Hepatocyte (in vitro differentiated cells): ENCODE data around the gene KLHL30. TPM values are rescaled to one million over a fixed set of nuclear protein-coding genes. Genes with fewer than 3 reads are reported as not detected.

Source experiments
- DNase-seq: peaks from one replicate; pipeline ENCODE4 v3.0.0-alpha.2; 2016; ENCODE audit warnings: low spot score
- H2AFZ ChIP-seq: fragments of 200-600 bp; sonication (generic); 2 replicates; pipeline ENCODE4 v1.6.0; 2016; ENCODE audit warnings: antibody characterized with exemption, mild to moderate bottlenecking
- H3K27ac ChIP-seq: fragments of 200-600 bp; sonication (generic); 2 replicates; pipeline ENCODE4 v1.5.1; 2016; ENCODE audit warnings: mild to moderate bottlenecking
- H3K27me3 ChIP-seq: fragments of 200-600 bp; sonication (generic); 2 replicates; pipeline ENCODE4 v1.6.1; 2016
- H3K36me3 ChIP-seq: fragments of 200-600 bp; sonication (generic); replicated peaks from 2 replicates; pipeline ENCODE4 v1.5.1; 2016; ENCODE audit warnings: low read depth; ENCODE audit not compliant: insufficient read depth
- H3K4me1 ChIP-seq: fragments of 200-600 bp; sonication (generic); 2 replicates; pipeline ENCODE4 v1.5.1; 2016; ENCODE audit warnings: mild to moderate bottlenecking, moderate library complexity; ENCODE audit not compliant: insufficient read depth
- H3K4me2 ChIP-seq: fragments of 200-600 bp; sonication (generic); 2 replicates; pipeline ENCODE4 v1.6.0; 2016
- H3K4me3 ChIP-seq: fragments of 200-600 bp; sonication (generic); 2 replicates; pipeline ENCODE4 v1.5.1; 2016; ENCODE audit warnings: mild to moderate bottlenecking
- H3K79me2 ChIP-seq: fragments of 200-600 bp; sonication (generic); 2 replicates; pipeline ENCODE4 v1.6.0; 2017; ENCODE audit warnings: mild to moderate bottlenecking
- H3K9me2 ChIP-seq: fragments of 200-600 bp; sonication (generic); replicated peaks from 2 replicates; pipeline ENCODE4 v1.6.0; 2017; ENCODE audit warnings: mild to moderate bottlenecking; ENCODE audit not compliant: insufficient read depth
- H3K9me3 ChIP-seq: fragments of 200-600 bp; sonication (generic); 2 replicates; pipeline ENCODE4 v1.5.1; 2016; ENCODE audit warnings: low read depth, mild to moderate bottlenecking
- H4K20me1 ChIP-seq: fragments of 200-600 bp; sonication (generic); 2 replicates; pipeline ENCODE4 v1.6.0; 2016; ENCODE audit warnings: mild to moderate bottlenecking; ENCODE audit not compliant: insufficient read depth, poor library complexity, severe bottlenecking
- EZH2 ChIP-seq: fragments of 200-600 bp; sonication (generic); IDR thresholded peaks from 2 replicates; pipeline ENCODE4 v1.6.1; 2016; ENCODE audit warnings: antibody characterized with exemption, mild to moderate bottlenecking, borderline replicate concordance
- EZH2phosphoT487 ChIP-seq: fragments of 200-600 bp; sonication (generic); IDR thresholded peaks from one replicate; pipeline ENCODE4 v1.6.1; 2018; ENCODE audit warnings: antibody characterized with exemption, mild to moderate bottlenecking, low read depth, moderate library complexity; ENCODE audit not compliant: unreplicated experiment, severe bottlenecking
- WGBS: methylation state at CpG from one replicate; pipeline ENCODE4 v1.1.6; 2016; ENCODE audit warnings: low lambda C conversion rate; ENCODE audit errors: missing lambda C conversion rate; 5-methylcytosine and 5-hydroxymethylcytosine counted together
- polyA plus RNA-seq: library from polyadenylated mRNA; unstranded; fragments of >200 nt; fragmentation: Nextera tagmentation; extraction: Ambion mirVana; gene quantifications from 2 replicates; pipeline ENCODE4 v1.2.1, GENCODE V29; 2016
- total RNA-seq: library from RNA; depleted of rRNA; stranded (reverse); fragments of >200 nt; gene quantifications from 2 replicates; pipeline ENCODE4 v1.2.3, GENCODE V29; 2014
- TF ChIP-seq, protein P1 (sequence below): fragments of 200-600 bp; sonication (generic); IDR thresholded peaks from 2 replicates; pipeline ENCODE4 v1.5.1; 2016; ENCODE audit warnings: antibody characterized with exemption, mild to moderate bottlenecking; ENCODE audit not compliant: poor library complexity

The KLHL30 gene
- total and polyA plus RNA-seq, 2 experiments from 2014 or later: 0.15 TPM; not detected in 1

DNA sequence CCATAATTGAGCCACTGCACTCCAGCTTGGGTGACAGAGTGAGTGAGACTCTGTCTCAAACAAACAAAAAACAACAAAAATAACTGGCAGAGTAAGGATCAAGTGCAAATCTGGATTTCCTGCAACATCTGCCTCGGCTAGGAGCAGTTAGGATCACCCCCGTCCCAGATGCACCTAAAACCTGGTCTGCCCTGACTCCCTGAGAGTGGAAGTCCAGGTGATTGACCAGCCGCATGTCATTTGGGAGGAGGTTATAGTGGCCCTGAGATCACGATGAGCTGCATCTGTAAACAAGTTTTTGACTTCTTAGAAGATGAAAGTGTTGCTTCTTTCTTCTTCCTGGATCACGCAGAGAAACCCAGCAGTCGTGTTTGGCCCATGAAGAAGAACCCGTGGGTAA is 43.3 kb upstream of the KLHL30 start:
- no peak overlapping the region for H3K4me2 ChIP-seq
- no peaks in the 10 kb centered on the region for H4K20me1 ChIP-seq
- no peak for TF ChIP-seq EZH2
- TF ChIP-seq, protein P1, sequence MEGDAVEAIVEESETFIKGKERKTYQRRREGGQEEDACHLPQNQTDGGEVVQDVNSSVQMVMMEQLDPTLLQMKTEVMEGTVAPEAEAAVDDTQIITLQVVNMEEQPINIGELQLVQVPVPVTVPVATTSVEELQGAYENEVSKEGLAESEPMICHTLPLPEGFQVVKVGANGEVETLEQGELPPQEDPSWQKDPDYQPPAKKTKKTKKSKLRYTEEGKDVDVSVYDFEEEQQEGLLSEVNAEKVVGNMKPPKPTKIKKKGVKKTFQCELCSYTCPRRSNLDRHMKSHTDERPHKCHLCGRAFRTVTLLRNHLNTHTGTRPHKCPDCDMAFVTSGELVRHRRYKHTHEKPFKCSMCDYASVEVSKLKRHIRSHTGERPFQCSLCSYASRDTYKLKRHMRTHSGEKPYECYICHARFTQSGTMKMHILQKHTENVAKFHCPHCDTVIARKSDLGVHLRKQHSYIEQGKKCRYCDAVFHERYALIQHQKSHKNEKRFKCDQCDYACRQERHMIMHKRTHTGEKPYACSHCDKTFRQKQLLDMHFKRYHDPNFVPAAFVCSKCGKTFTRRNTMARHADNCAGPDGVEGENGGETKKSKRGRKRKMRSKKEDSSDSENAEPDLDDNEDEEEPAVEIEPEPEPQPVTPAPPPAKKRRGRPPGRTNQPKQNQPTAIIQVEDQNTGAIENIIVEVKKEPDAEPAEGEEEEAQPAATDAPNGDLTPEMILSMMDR: no peak
- no peak for TF ChIP-seq EZH2phosphoT487
- no peak overlapping the region for H3K27ac ChIP-seq
- H2AFZ ChIP-seq: no peak overlapping the region
- H3K36me3 ChIP-seq: no peaks in the 10 kb centered on the region
- no peaks in the 10 kb centered on the region for H3K9me2 ChIP-seq
- DNase-seq: no peak
- H3K4me3 ChIP-seq: no peak overlapping the region
- H3K27me3 ChIP-seq: no peaks in the 10 kb centered on the region
- H3K4me1 ChIP-seq: no peaks in the 10 kb centered on the region
- WGBS: 78% methylated on average over 7 of the region's 7 CpGs
- H3K9me3 ChIP-seq: no peaks in the 10 kb centered on the region
- H3K79me2 ChIP-seq: no peaks in the 10 kb centered on the region

- H4K20me1 ChIP-seq: no peaks in the 10 kb centered on the region
- no peaks in the 10 kb centered on the region for H3K9me2 ChIP-seq
- no peak overlapping the region for H3K4me2 ChIP-seq
- no peak overlapping the region for H3K4me3 ChIP-seq
- no peaks in the 10 kb centered on the region for H3K9me3 ChIP-seq
- DNase-seq: no peak
- H3K27me3 ChIP-seq: no peaks in the 10 kb centered on the region
- TF ChIP-seq EZH2: no peak
- TF ChIP-seq, protein P1: no peak
- TF ChIP-seq EZH2phosphoT487: no peak
- H3K79me2 ChIP-seq: no peaks in the 10 kb centered on the region
- no peaks in the 10 kb centered on the region for H3K4me1 ChIP-seq
- H2AFZ ChIP-seq: no peak overlapping the region
- H3K36me3 ChIP-seq: no peaks in the 10 kb centered on the region
- WGBS: 84% methylated on average over 19 of the region's 22 CpGs
- H3K27ac ChIP-seq: no peak overlapping the region
Observed at GRCh38 chr2:238096311-238097011, 42.0 kb upstream of the KLHL30 start.

DNA sequence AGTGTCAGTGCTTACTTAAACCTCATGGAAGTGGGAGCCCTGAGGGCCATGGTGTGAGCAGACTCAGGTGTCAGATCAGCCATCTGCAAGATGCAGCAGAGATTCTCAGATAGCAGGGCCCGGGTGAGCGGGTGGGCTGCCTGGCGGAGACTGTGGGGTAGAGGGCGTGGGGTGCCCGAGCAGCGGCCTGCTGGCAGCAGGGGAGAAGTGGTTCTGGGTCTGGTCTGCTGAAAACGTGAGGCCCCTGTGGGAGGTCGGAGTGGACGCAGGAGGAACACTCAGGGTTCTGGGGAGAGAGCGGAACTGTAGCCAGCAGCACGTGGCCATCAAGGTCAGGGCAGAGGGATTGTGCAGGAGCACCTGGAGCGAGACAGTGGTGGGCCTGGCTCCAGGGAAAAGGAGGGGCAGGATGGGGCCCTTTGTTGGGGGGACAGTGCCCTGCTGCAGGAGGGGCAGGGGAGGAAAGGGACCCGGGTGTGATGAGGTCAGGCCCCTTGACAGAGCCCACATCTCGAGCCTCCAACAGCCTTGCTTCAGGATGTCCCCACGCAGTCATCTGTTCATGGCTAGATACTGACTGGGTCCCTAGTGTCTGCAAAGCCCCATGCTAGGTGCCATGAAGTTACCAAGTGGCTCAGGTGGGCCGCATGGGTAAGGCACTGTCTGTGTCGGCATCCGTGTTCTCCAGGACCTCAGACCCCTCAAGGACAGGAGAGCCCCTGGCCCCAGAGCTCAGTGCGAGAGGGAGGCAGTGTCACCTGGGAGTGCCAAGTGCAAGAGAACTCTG is 41.1 kb upstream of the KLHL30 start:
- Histone ChIP-seq H3K79me2 (no peaks in the 10 kb centered on the region), H3K4me1 (no peaks in the 10 kb centered on the region), H3K27me3 (no peaks in the 10 kb centered on the region), H2AFZ (no peak overlapping the region), H3K27ac (no peak overlapping the region), H3K9me2 (no peaks in the 10 kb centered on the region), H3K9me3 (no peaks in the 10 kb centered on the region), H4K20me1 (no peaks in the 10 kb centered on the region), H3K4me2 (no peak overlapping the region), H3K36me3 (no peaks in the 10 kb centered on the region), H3K4me3 (no peak overlapping the region)
- 96% methylated on average over 19 of the region's 19 CpGs for WGBS
- no peak for DNase-seq
- TF ChIP-seq, protein P1: no peak
- TF ChIP-seq EZH2 (no peak), EZH2phosphoT487 (no peak)
